Measurements from ENCODE around the gene ZBTB39. TPM values are rescaled to one million over a fixed set of nuclear protein-coding genes. Genes with fewer than 3 reads are reported as not detected.

ZBTB39 gene
- total RNA-seq, 1 experiment from 2014 or later: 5.8 TPM

DNA sequence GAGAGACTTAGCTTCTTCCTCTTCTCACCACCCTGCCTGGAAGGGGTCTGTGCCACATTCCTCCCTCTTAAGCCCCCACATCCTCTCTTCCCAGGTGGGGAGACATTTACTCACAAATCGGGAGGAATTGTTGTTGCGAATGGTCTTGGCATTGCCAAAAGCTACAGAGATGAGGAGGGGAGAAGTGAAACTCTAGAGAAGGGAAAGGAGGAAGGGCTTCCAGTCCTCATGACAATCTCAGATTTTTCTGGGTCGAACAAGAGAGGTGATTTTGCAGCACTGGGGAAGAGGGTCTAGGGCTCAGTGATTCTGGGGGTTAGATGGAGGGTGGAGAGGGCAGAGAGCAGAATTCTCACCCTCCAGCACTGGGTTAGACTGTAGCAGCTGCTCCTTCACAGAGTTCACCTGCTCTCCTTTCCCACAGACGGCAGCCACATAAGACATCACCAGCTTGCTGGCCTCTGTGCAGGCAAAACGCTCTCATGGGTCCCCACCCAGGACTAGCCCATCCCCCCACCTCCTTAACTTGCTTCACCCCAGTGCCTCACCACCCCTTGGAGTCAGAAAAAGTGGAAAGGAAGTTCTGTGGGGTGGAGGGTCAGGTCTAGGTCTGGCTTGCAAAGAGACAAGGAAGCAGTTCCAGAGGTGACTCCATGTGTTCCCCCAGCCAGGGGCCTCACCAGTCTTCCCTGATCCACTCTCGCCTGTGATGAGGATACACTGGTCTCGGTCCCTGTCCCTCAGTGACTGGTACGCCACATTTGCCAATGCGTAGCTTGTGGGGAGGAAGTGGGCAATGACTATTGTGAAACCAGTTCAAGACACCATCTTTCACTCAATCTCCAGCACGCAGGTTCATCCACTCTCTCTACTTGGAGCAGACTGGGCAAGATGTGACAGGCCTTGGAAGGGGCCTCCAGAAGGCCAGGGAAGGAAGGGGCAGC, 40.9 kb upstream of the ZBTB39 start:
- H3K27me3 ChIP-seq (ENCODE audit: control insufficient read depth, insufficient read depth, low read length): peaks cover 12% of the 10 kb centered on the region
- POLR2A ChIA-PET: interaction anchor here (0.6 kb wide), 1 partner anchor 19 kb away, joined by 8 read pairs; no protein-coding TSS in a partner anchor
- BruUV-seq (replicated peaks): no TSS peak
- no peak overlapping the region for H3K4me3 ChIP-seq (ENCODE audit: low read depth in 2 of 2, low read length in 2 of 2)
- H3K4me1 ChIP-seq (ENCODE audit: control insufficient read depth, insufficient read depth, low read length): no peaks in the 10 kb centered on the region
- TF ChIP-seq, protein P1, sequence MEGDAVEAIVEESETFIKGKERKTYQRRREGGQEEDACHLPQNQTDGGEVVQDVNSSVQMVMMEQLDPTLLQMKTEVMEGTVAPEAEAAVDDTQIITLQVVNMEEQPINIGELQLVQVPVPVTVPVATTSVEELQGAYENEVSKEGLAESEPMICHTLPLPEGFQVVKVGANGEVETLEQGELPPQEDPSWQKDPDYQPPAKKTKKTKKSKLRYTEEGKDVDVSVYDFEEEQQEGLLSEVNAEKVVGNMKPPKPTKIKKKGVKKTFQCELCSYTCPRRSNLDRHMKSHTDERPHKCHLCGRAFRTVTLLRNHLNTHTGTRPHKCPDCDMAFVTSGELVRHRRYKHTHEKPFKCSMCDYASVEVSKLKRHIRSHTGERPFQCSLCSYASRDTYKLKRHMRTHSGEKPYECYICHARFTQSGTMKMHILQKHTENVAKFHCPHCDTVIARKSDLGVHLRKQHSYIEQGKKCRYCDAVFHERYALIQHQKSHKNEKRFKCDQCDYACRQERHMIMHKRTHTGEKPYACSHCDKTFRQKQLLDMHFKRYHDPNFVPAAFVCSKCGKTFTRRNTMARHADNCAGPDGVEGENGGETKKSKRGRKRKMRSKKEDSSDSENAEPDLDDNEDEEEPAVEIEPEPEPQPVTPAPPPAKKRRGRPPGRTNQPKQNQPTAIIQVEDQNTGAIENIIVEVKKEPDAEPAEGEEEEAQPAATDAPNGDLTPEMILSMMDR (IDR thresholded peaks at IDR 0.05): no peak
- TF ChIP-seq SIN3A (IDR thresholded peaks at IDR 0.05; ENCODE audit: borderline replicate concordance, insufficient read depth, low read depth, low read length) (no peak), TCF7L2 (IDR thresholded peaks at IDR 0.05; ENCODE audit: low read depth, low read length) (no peak), POLR2AphosphoS5 (IDR thresholded peaks at IDR 0.05; ENCODE audit: low read depth, low read length) (no peak)
- TF ChIP-seq, protein P2, sequence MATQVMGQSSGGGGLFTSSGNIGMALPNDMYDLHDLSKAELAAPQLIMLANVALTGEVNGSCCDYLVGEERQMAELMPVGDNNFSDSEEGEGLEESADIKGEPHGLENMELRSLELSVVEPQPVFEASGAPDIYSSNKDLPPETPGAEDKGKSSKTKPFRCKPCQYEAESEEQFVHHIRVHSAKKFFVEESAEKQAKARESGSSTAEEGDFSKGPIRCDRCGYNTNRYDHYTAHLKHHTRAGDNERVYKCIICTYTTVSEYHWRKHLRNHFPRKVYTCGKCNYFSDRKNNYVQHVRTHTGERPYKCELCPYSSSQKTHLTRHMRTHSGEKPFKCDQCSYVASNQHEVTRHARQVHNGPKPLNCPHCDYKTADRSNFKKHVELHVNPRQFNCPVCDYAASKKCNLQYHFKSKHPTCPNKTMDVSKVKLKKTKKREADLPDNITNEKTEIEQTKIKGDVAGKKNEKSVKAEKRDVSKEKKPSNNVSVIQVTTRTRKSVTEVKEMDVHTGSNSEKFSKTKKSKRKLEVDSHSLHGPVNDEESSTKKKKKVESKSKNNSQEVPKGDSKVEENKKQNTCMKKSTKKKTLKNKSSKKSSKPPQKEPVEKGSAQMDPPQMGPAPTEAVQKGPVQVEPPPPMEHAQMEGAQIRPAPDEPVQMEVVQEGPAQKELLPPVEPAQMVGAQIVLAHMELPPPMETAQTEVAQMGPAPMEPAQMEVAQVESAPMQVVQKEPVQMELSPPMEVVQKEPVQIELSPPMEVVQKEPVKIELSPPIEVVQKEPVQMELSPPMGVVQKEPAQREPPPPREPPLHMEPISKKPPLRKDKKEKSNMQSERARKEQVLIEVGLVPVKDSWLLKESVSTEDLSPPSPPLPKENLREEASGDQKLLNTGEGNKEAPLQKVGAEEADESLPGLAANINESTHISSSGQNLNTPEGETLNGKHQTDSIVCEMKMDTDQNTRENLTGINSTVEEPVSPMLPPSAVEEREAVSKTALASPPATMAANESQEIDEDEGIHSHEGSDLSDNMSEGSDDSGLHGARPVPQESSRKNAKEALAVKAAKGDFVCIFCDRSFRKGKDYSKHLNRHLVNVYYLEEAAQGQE (IDR thresholded peaks at IDR 0.05; ENCODE audit: insufficient read depth in 1 of 2, low read depth in 2 of 2, low read length in 1 of 2): no peak
- in situ Hi-C loops (cut with HindIII; ENCODE audit: low pct_unique_long_range_greater_than_20kb, low sequenced_read_pairs) (no loop called here), intact Hi-C loops (cut with micrococcal nuclease; ENCODE audit: unreplicated experiment) (no loop called here)
- H3K27ac ChIP-seq (ENCODE audit: low read length): no peak overlapping the region
- ATAC-seq (no peak), DNase-seq (ENCODE audit: low read depth, low spot score) (no peak)
- no peaks in the 10 kb centered on the region for H3K36me3 ChIP-seq (ENCODE audit: control insufficient read depth, insufficient read depth, low read length)
- no peaks in the 10 kb centered on the region for H3K9me3 ChIP-seq (ENCODE audit: control insufficient read depth, insufficient read depth, low read depth, low read length)
- CTCF ChIA-PET: interaction anchor here (0.5 kb wide), 1 partner anchor 127 kb away, joined by 3 read pairs; no protein-coding TSS in a partner anchor

- Histone ChIP-seq H3K4me3 (ENCODE audit: low read depth in 2 of 2, low read length in 2 of 2) (no peak overlapping the region), H3K9me3 (ENCODE audit: control insufficient read depth, insufficient read depth, low read depth, low read length) (no peaks in the 10 kb centered on the region), H3K4me1 (ENCODE audit: control insufficient read depth, insufficient read depth, low read length) (no peaks in the 10 kb centered on the region), H3K27me3 (ENCODE audit: control insufficient read depth, insufficient read depth, low read length) (peaks cover 18% of the 10 kb centered on the region), H3K36me3 (ENCODE audit: control insufficient read depth, insufficient read depth, low read length) (no peaks in the 10 kb centered on the region), H3K27ac (ENCODE audit: low read length) (no peak overlapping the region)
- no peak for TF ChIP-seq POLR2AphosphoS5 (IDR thresholded peaks at IDR 0.05; ENCODE audit: low read depth, low read length)
- TF ChIP-seq, protein P1 (IDR thresholded peaks at IDR 0.05): no peak
- intact Hi-C loops (cut with micrococcal nuclease; ENCODE audit: unreplicated experiment): no loop called here
- BruUV-seq (replicated peaks): no TSS peak
- DNase-seq (ENCODE audit: low read depth, low spot score) (no peak), ATAC-seq (no peak)
- POLR2A ChIA-PET: interaction anchor here (0.6 kb wide), 1 partner anchor 18 kb away, joined by 8 read pairs; no protein-coding TSS in a partner anchor
- CTCF ChIA-PET: no interaction called here
- in situ Hi-C loops (cut with HindIII; ENCODE audit: low pct_unique_long_range_greater_than_20kb, low sequenced_read_pairs): no loop called here
Measured at GRCh38 chr12:57046086-57046791, 39.9 kb upstream of the ZBTB39 start.
